ENCODE data around the gene DPEP2NB. TPM values are rescaled to one million over a fixed set of nuclear protein-coding genes. Genes with fewer than 3 reads are reported as not detected.

Gene DPEP2NB
- total RNA-seq, 1 experiment from 2014 or later = not detected

DNA sequence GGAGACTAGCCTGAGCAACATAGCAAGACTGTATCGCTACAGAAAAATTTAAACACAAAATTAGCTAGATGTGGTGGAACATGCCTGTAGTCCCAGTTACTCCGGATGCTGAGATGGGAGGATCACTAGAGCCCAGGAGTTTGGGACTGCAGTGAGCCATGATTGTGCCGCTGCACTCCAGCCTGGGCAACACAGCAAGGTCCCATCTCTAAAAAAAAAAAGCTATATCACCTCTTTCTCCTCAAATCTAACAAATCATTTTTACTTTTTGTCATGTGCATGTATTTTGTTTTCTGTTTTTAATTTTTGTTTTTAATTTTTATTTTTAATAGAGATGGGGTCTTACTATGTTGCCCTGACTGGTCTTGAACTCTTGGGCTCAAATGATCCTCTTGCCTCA is 13.3 kb upstream of the DPEP2NB start:
- Mint-ChIP-seq H3K27ac (ENCODE audit: unreplicated experiment) (no peak overlapping the region), H3K4me1 (ENCODE audit: low read depth, unreplicated experiment) (no peaks in the 10 kb centered on the region), H3K27me3 (ENCODE audit: insufficient read depth, unreplicated experiment) (no peaks in the 10 kb centered on the region), H3K4me3 (ENCODE audit: unreplicated experiment) (no peak overlapping the region), H3K36me3 (ENCODE audit: insufficient read depth, unreplicated experiment) (peaks cover 7% of the 10 kb centered on the region), H3K9me3 (ENCODE audit: unreplicated experiment) (no peaks in the 10 kb centered on the region)
- no peak for DNase-seq
- Histone ChIP-seq H3K36me3 (ENCODE audit: control insufficient read depth, insufficient read depth, low read length) (no peaks in the 10 kb centered on the region; the same call in none of the 2 replicates), H3K4me3 (ENCODE audit: low read depth, low read length) (no peak overlapping the region), H3K9me3 (no peaks in the 10 kb centered on the region), H3K27me3 (replicated peaks; ENCODE audit: control insufficient read depth, insufficient read depth, low read length) (no peaks in the 10 kb centered on the region), H3K4me1 (no peaks in the 10 kb centered on the region)
- BruUV-seq (replicated peaks) = no TSS peak
- POLR2A ChIA-PET = no interaction called here
- intact Hi-C loops (cut with micrococcal nuclease; ENCODE audit: unreplicated experiment) = no loop called here
- CTCF ChIA-PET = interaction anchor here (2.7 kb wide), 1 partner anchor 12 kb away, joined by 6 read pairs; no protein-coding TSS in a partner anchor
- TF ChIP-seq, protein P1, sequence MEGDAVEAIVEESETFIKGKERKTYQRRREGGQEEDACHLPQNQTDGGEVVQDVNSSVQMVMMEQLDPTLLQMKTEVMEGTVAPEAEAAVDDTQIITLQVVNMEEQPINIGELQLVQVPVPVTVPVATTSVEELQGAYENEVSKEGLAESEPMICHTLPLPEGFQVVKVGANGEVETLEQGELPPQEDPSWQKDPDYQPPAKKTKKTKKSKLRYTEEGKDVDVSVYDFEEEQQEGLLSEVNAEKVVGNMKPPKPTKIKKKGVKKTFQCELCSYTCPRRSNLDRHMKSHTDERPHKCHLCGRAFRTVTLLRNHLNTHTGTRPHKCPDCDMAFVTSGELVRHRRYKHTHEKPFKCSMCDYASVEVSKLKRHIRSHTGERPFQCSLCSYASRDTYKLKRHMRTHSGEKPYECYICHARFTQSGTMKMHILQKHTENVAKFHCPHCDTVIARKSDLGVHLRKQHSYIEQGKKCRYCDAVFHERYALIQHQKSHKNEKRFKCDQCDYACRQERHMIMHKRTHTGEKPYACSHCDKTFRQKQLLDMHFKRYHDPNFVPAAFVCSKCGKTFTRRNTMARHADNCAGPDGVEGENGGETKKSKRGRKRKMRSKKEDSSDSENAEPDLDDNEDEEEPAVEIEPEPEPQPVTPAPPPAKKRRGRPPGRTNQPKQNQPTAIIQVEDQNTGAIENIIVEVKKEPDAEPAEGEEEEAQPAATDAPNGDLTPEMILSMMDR (IDR thresholded peaks at IDR 0.05; ENCODE audit: insufficient read depth in 1 of 2, low read depth in 1 of 2, low read length in 1 of 2, severe bottlenecking in 1 of 2, unreplicated experiment in 1 of 2) = no peak

DNA sequence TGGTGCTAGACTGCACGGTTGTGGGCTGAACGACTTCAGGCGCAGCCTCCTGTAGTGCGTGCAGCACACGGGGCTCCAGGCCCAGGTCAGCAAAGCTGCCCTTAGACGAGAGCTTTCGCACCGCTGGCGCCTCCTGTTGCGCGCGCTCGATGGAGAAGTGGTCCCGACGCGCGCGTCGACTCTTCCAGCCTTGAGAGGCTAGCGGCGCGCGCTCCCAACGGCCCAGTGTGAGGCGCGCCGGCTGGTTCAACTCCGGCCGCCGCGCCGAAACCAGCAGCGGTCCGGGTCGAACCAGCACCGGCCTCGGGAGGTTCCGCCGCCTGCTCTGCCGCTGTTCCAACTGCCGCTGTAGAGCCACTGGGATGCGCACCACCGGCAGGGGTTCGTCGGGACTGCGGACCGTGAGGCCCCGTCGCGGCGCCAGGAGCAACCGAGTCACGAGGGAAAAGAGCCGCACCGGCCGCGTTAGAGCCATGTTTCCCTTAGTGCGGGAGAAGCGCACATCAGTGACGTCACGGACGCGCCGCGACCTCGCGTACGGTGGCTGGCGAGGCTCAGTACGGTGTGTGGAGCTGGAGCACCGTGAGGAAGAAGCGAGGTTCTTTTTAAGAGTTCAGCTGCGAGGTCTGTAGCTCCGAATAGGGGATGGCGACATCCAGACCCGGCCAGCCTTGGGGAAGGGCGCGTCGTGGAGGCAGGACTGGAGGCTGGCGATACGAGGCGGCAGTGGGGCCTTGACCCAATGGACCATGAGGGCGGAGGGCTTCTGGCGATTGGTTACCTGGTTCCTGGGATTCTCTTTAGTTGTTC is 7.2 kb upstream of the DPEP2NB start, which contains the start of the genes DDX28 and DUS2:
Gene DDX28, minus strand, starts transcription at position 505 of the 810 bp plus-strand sequence. Its CDS starts 30 bp downstream, at position 475.
Gene DUS2, plus strand, starts transcription at position 557 of the 810 bp plus-strand sequence. CDS start 14,740 bp downstream, outside the sequence.
- Histone ChIP-seq H3K9me3 (no peaks in the 10 kb centered on the region), H3K27me3 (replicated peaks; ENCODE audit: control insufficient read depth, insufficient read depth, low read length) (no peaks in the 10 kb centered on the region), H3K4me3 (ENCODE audit: low read depth, low read length) (peak within 1 kb of the TSS; percentile 89), H3K36me3 (ENCODE audit: control insufficient read depth, insufficient read depth, low read length) (no peaks in the 10 kb centered on the region; the same call in none of the 2 replicates), H3K4me1 (no peaks in the 10 kb centered on the region; the same call in 1 of the 2 replicates)
- ChIA-PET POLR2A (interaction anchor here (0.5 to 1.9 kb wide), 12 partner anchors 20 to 1810 kb away, joined by 3 to 7 read pairs (median 3); partner anchors contain the start of genes GFOD2, PRMT7, PSMB10 and SLC7A6OS), CTCF (interaction anchor here (0.5 to 1.4 kb wide), 5 partner anchors 12 to 1222 kb away, joined by 3 to 7 read pairs (median 4); no protein-coding TSS in a partner anchor)
- H3K4me1 Mint-ChIP-seq (ENCODE audit: low read depth, unreplicated experiment) = peaks cover 8% of the 10 kb centered on the region
- TF ChIP-seq, protein P1 (IDR thresholded peaks at IDR 0.05; ENCODE audit: insufficient read depth in 1 of 2, low read depth in 1 of 2, low read length in 1 of 2, severe bottlenecking in 1 of 2, unreplicated experiment in 1 of 2) = no peak
- DNase-seq = peak; percentile 94 to 96
- H3K27ac Mint-ChIP-seq (ENCODE audit: unreplicated experiment) = peak within 1 kb of the TSS; percentile 90
- peak within 1 kb of the TSS; percentile 83 for H3K4me3 Mint-ChIP-seq (ENCODE audit: unreplicated experiment)
- TSS peak; percentile 69 for BruUV-seq (replicated peaks)
- intact Hi-C loops (cut with micrococcal nuclease; ENCODE audit: unreplicated experiment) = loop anchor here (1.0 kb wide), 1 partner anchor 41 kb away; no protein-coding TSS in a partner anchor
- H3K27me3 Mint-ChIP-seq (ENCODE audit: insufficient read depth, unreplicated experiment) = no peaks in the 10 kb centered on the region
- H3K36me3 Mint-ChIP-seq (ENCODE audit: insufficient read depth, unreplicated experiment) = peaks cover 30% of the 10 kb centered on the region
- H3K9me3 Mint-ChIP-seq (ENCODE audit: unreplicated experiment) = no peaks in the 10 kb centered on the region

DNA sequence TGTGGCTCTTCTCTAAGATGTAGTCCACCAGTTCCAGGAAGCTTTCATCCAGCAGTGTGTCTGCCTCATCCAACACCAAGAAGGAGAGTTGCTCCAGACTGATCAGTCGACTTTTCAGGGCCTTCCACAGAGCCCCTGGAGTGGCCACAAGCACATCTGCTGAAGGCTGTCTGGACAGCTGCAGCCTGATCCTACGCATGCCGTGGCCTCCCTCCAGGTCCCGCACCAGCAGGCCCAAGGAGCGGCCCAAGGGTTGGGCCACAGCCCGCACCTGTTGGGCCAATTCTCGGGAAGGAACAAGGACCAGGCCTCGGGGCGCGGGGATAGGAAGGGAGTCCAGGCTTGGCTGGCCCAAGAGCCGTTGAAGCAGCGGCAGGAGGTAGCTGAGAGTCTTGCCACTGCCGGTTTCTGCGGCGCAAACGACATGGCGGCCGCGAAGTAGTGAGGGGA is 6.6 kb upstream of the DPEP2NB start:
- H3K36me3 ChIP-seq (ENCODE audit: control insufficient read depth, insufficient read depth, low read length) = no peaks in the 10 kb centered on the region; the same call in 1 of the 2 replicates
- Mint-ChIP-seq H3K36me3 (ENCODE audit: insufficient read depth, unreplicated experiment) (peaks cover 30% of the 10 kb centered on the region), H3K4me3 (ENCODE audit: unreplicated experiment) (peak overlapping the region; percentile 83), H3K4me1 (ENCODE audit: low read depth, unreplicated experiment) (peaks cover 8% of the 10 kb centered on the region), H3K27me3 (ENCODE audit: insufficient read depth, unreplicated experiment) (no peaks in the 10 kb centered on the region), H3K9me3 (ENCODE audit: unreplicated experiment) (no peaks in the 10 kb centered on the region), H3K27ac (ENCODE audit: unreplicated experiment) (peak overlapping the region; percentile 90)
- H3K4me3 ChIP-seq (ENCODE audit: low read depth, low read length) = peak overlapping the region; percentile 89
- TF ChIP-seq, protein P1 (IDR thresholded peaks at IDR 0.05; ENCODE audit: insufficient read depth in 1 of 2, low read depth in 1 of 2, low read length in 1 of 2, severe bottlenecking in 1 of 2, unreplicated experiment in 1 of 2) = no peak
- DNase-seq = no peak
- intact Hi-C loops (cut with micrococcal nuclease; ENCODE audit: unreplicated experiment) = no loop called here
- CTCF ChIA-PET = interaction anchor here (0.5 to 1.4 kb wide), 3 partner anchors 13 to 1221 kb away, joined by 3 to 7 read pairs (median 4); no protein-coding TSS in a partner anchor
- H3K27me3 ChIP-seq (replicated peaks; ENCODE audit: control insufficient read depth, insufficient read depth, low read length) = no peaks in the 10 kb centered on the region
- H3K4me1 ChIP-seq = no peaks in the 10 kb centered on the region; the same call in 1 of the 2 replicates
- no TSS peak for BruUV-seq (replicated peaks)
- H3K9me3 ChIP-seq = no peaks in the 10 kb centered on the region
- POLR2A ChIA-PET = interaction anchor here (0.5 to 1.9 kb wide), 5 partner anchors 19 to 1811 kb away, joined by 3 to 7 read pairs (median 3); partner anchors contain the start of genes GFOD2, PRMT7 and SLC7A6OS
